Neural progenitor cell (in vitro differentiated cells): Measurements from ENCODE around the gene PSMD6.

Experiments used
- EZH2 ChIP-seq: fragments of 200-600 bp; sonication (generic); IDR thresholded peaks from 2 replicates; pipeline ENCODE4 v1.6.1; 2017; ENCODE audit warnings: antibody characterized with exemption, mild to moderate bottlenecking, moderate library complexity
- TF ChIP-seq, protein P1 (sequence below): fragments of 200-600 bp; sonication (generic); IDR thresholded peaks from 2 replicates; pipeline ENCODE4 v1.5.1; 2017; ENCODE audit warnings: antibody characterized with exemption, mild to moderate bottlenecking

DNA sequence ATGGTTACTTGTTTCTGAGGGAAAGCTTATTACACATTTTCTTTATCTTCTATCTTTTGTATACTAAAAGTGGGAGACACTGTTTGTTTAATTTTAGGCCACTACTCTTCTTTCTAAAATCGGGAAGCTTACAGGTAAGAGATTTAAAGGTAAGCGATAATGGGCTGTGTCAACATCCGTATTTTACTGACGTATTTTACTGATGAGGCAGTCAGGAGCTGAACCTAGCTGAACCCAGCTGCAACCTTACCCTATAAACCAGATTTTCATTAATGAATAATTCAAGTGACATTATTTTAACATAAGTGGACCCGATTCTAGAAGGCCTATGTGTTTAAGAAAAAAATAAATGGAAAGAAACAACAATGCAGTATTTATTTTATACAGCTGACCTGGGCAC is 13.1 kb downstream of the PSMD6 start:
- no peak for TF ChIP-seq EZH2
- TF ChIP-seq, protein P1, sequence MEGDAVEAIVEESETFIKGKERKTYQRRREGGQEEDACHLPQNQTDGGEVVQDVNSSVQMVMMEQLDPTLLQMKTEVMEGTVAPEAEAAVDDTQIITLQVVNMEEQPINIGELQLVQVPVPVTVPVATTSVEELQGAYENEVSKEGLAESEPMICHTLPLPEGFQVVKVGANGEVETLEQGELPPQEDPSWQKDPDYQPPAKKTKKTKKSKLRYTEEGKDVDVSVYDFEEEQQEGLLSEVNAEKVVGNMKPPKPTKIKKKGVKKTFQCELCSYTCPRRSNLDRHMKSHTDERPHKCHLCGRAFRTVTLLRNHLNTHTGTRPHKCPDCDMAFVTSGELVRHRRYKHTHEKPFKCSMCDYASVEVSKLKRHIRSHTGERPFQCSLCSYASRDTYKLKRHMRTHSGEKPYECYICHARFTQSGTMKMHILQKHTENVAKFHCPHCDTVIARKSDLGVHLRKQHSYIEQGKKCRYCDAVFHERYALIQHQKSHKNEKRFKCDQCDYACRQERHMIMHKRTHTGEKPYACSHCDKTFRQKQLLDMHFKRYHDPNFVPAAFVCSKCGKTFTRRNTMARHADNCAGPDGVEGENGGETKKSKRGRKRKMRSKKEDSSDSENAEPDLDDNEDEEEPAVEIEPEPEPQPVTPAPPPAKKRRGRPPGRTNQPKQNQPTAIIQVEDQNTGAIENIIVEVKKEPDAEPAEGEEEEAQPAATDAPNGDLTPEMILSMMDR: no peak
